GM10266 (cell line): ENCODE measurements around the gene DSCAM.

Experiments used
- DNase-seq: peaks from one replicate; pipeline ENCODE4 v3.0.0; 2012; ENCODE audit errors: extremely low spot score
- CTCF ChIP-seq: IDR thresholded peaks from 2 replicates; pipeline ENCODE4 v1.5.1; 2012; ENCODE audit warnings: mild to moderate bottlenecking, low read depth; ENCODE audit not compliant: control insufficient read depth, insufficient read depth; ENCODE audit errors: missing control alignments

DSCAM gene

GRCh38 chr21:40858517-40858916 lies 11.6 kb upstream of the DSCAM start:
- no peak for TF ChIP-seq CTCF
- DNase-seq: no peak

- TF ChIP-seq CTCF: no peak
- no peak for DNase-seq
These were observed 7.2 kb upstream of the DSCAM start for GRCh38 chr21:40853956-40854688.

GRCh38 chr21:40852563-40852962 lies 5.6 kb upstream of the DSCAM start:
- DNase-seq: no peak
- TF ChIP-seq CTCF: no peak

- no peak for DNase-seq
- no peak for TF ChIP-seq CTCF
These were observed 4.8 kb upstream of the DSCAM start for GRCh38 chr21:40851749-40852148.

- no peak for DNase-seq
- TF ChIP-seq CTCF: no peak
These were observed 3.1 kb upstream of the DSCAM start for GRCh38 chr21:40850071-40850470.

GRCh38 chr21:40847951-40848350 lies 993 bp upstream of the DSCAM start:
- no peak for DNase-seq
- no peak for TF ChIP-seq CTCF

GRCh38 chr21:40846103-40846502 lies 855 bp downstream of the DSCAM start:
- no peak for DNase-seq
- TF ChIP-seq CTCF: no peak
